NT2/D1 (cell line): ENCODE results near the gene RAB7A.

Experiments used
- SUZ12 ChIP-seq: IDR thresholded peaks from 2 replicates; pipeline ENCODE4 v1.6.1; 2011; ENCODE audit not compliant: insufficient read length, insufficient read depth; ENCODE audit errors: extremely low read depth
- ZNF274 ChIP-seq: IDR thresholded peaks from 2 replicates; pipeline ENCODE4 v1.6.1; 2011; ENCODE audit warnings: mild to moderate bottlenecking, low read depth, low read length

DNA sequence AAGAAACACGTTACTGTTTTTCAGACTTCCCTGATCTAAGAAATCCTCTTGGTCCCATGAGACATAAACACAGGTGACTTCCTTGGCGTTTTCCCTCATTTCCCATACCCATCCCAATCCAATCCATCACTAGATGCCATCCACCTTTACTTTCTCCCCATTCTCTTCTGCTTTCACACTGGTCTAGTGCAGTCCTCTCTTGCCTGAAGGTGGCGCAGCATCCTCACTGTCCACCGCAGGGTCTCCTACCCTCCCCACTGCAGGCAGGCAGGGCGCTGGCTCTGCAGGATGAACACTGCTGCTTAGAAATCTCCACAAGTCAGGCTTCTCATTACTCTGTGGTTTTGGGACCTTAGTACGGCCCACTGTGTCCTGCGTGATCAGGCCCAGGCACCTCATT, 58.2 kb downstream of the RAB7A start:
- TF ChIP-seq ZNF274: no peak
- TF ChIP-seq SUZ12: no peak
